WTC11 (cell line): Measurements from ENCODE around the gene SSC5D. TPM values are rescaled to one million over a fixed set of nuclear protein-coding genes. Genes with fewer than 3 reads are reported as not detected.

ENCODE experiments used
- ATAC-seq: fragments of 200-7000 bp; cut with Tn5 transposase; 2 replicates; pipeline ENCODE4 v1.10.0; 2021; ENCODE audit warnings: mild to moderate bottlenecking, moderate library complexity
- CTCF ChIA-PET: fragments of 300-600 bp; sonication (Branson Sonifier 250); formaldehyde crosslinking; loops from one replicate; lab custom pipeline; 2021; ENCODE audit warnings: antibody characterized with exemption; lab: Charles Lee
- POLR2A ChIA-PET: fragments of 350-600 bp; sonication (Branson Sonifier 250); formaldehyde crosslinking; loops from one replicate; lab custom pipeline; 2021; ENCODE audit warnings: antibody characterized with exemption; lab: Charles Lee
- DNase-seq: peaks from one replicate; pipeline ENCODE4 v3.0.0; 2021; ENCODE audit warnings: low spot score
- H3K27ac Mint-ChIP-seq: 2 replicates; pipeline ENCODE4 v1.8.0; 2021; ENCODE audit warnings: mixed read lengths
- H3K27me3 Mint-ChIP-seq: 2 replicates; pipeline ENCODE4 v1.8.0; 2021; ENCODE audit warnings: low read depth, mild to moderate bottlenecking, moderate library complexity, mixed read lengths
- H3K36me3 Mint-ChIP-seq: 2 replicates; pipeline ENCODE4 v1.8.0; 2021; ENCODE audit warnings: mixed read lengths
- H3K4me1 Mint-ChIP-seq: 2 replicates; pipeline ENCODE4 v1.8.0; 2022; ENCODE audit warnings: mixed read lengths
- H3K4me3 Mint-ChIP-seq: 2 replicates; pipeline ENCODE4 v1.8.0; 2021; ENCODE audit warnings: mild to moderate bottlenecking, moderate library complexity, mixed read lengths
- H3K9me3 Mint-ChIP-seq: 2 replicates; pipeline ENCODE4 v1.8.0; 2021; ENCODE audit warnings: mixed read lengths
- ELF4 ChIP-seq: sonication (generic); formaldehyde crosslinking; IDR thresholded peaks from 2 replicates; pipeline ENCODE4 v1.8.1; 2022; ENCODE audit warnings: low read depth, mild to moderate bottlenecking, moderate library complexity, missing genetic modification reagents
- EMX1 ChIP-seq: fragments of 250-450 bp; sonication (Bioruptor Pico); IDR thresholded peaks from 2 replicates; pipeline ENCODE4 v1.8.0; 2021; ENCODE audit warnings: mild to moderate bottlenecking
- FOXP1 ChIP-seq: sonication (generic); formaldehyde crosslinking; IDR thresholded peaks from 2 replicates; pipeline ENCODE4 v1.8.0; 2022; ENCODE audit warnings: missing genetic modification reagents, mild to moderate bottlenecking, moderate library complexity, borderline replicate concordance
- GABPB1 ChIP-seq: sonication (generic); formaldehyde crosslinking; IDR thresholded peaks from 2 replicates; pipeline ENCODE4 v1.8.1; 2023; ENCODE audit warnings: mild to moderate bottlenecking, missing genetic modification reagents
- KAT7 ChIP-seq: sonication (generic); formaldehyde crosslinking; IDR thresholded peaks from 2 replicates; pipeline ENCODE4 v1.8.1; 2023; ENCODE audit warnings: missing genetic modification reagents, mild to moderate bottlenecking, borderline replicate concordance
- MXD4 ChIP-seq: fragments of 250-450 bp; sonication (Bioruptor Pico); IDR thresholded peaks from 2 replicates; pipeline ENCODE4 v1.8.0; 2021; ENCODE audit warnings: mild to moderate bottlenecking, moderate library complexity, borderline replicate concordance
- MYBL2 ChIP-seq: sonication (generic); formaldehyde crosslinking; IDR thresholded peaks from 2 replicates; pipeline ENCODE4 v1.8.1; 2023; ENCODE audit warnings: mild to moderate bottlenecking, moderate library complexity, missing genetic modification reagents
- NR2C2 ChIP-seq: sonication (generic); formaldehyde crosslinking; IDR thresholded peaks from 2 replicates; pipeline ENCODE4 v1.8.0; 2022; ENCODE audit warnings: mild to moderate bottlenecking, missing genetic modification reagents
- NR3C1 ChIP-seq: sonication (generic); formaldehyde crosslinking; conservative IDR thresholded peaks from 2 replicates; pipeline ENCODE4 v1.8.1; 2023; ENCODE audit warnings: low read depth, mild to moderate bottlenecking, missing genetic modification reagents
- OVOL2 ChIP-seq: fragments of 250-450 bp; sonication (Bioruptor Pico); IDR thresholded peaks from 2 replicates; pipeline ENCODE4 v1.9.0; 2021; ENCODE audit warnings: mild to moderate bottlenecking, borderline replicate concordance
- TEAD1 ChIP-seq: sonication (generic); formaldehyde crosslinking; IDR thresholded peaks from 2 replicates; pipeline ENCODE4 v1.8.0; 2022; ENCODE audit warnings: mild to moderate bottlenecking, missing genetic modification reagents
- ZNF263 ChIP-seq: sonication (generic); formaldehyde crosslinking; IDR thresholded peaks from 2 replicates; pipeline ENCODE4 v1.8.1; 2022; ENCODE audit warnings: low read depth, mild to moderate bottlenecking, moderate library complexity, missing genetic modification reagents
- ZNF317 ChIP-seq: sonication (generic); formaldehyde crosslinking; IDR thresholded peaks from 2 replicates; pipeline ENCODE4 v1.8.1; 2023; ENCODE audit warnings: low read depth, mild to moderate bottlenecking, moderate library complexity, missing genetic modification reagents, borderline replicate concordance
- total RNA-seq: library from RNA; stranded (reverse); gene quantifications from 3 replicates; pipeline ENCODE4 v1.2.3, GENCODE V29; 2021
- TF ChIP-seq, protein P1 (sequence below): sonication (generic); formaldehyde crosslinking; IDR thresholded peaks from 2 replicates; pipeline ENCODE4 v1.8.1; 2023; ENCODE audit warnings: mild to moderate bottlenecking, missing genetic modification reagents
- TF ChIP-seq, protein P2 (sequence below): fragments of 250-450 bp; sonication (Bioruptor Pico); conservative IDR thresholded peaks from 2 replicates; pipeline ENCODE4 v1.9.0; 2021; ENCODE audit warnings: mild to moderate bottlenecking
- TF ChIP-seq, protein P3 (sequence below): sonication (generic); formaldehyde crosslinking; IDR thresholded peaks from 2 replicates; pipeline ENCODE4 v1.8.0; 2023; ENCODE audit warnings: mild to moderate bottlenecking, missing genetic modification reagents
- TF ChIP-seq, protein P4 (sequence below): sonication (generic); formaldehyde crosslinking; IDR thresholded peaks from 2 replicates; pipeline ENCODE4 v1.8.1; 2022; ENCODE audit warnings: low read depth, missing genetic modification reagents, borderline replicate concordance
- TF ChIP-seq, protein P5 (sequence below): sonication (generic); formaldehyde crosslinking; IDR thresholded peaks from 2 replicates; pipeline ENCODE4 v1.8.1; 2023; ENCODE audit warnings: mild to moderate bottlenecking, moderate library complexity, missing genetic modification reagents
- TF ChIP-seq, protein P6 (sequence below): sonication (generic); formaldehyde crosslinking; IDR thresholded peaks from 2 replicates; pipeline ENCODE4 v1.8.0; 2022; ENCODE audit warnings: mild to moderate bottlenecking, missing genetic modification reagents
- TF ChIP-seq, protein P7 (sequence below): sonication (generic); formaldehyde crosslinking; IDR thresholded peaks from 2 replicates; pipeline ENCODE4 v1.8.0; 2022; ENCODE audit warnings: missing genetic modification reagents

SSC5D gene
- total RNA-seq, 1 experiment from 2014 or later: 2.9 TPM

DNA sequence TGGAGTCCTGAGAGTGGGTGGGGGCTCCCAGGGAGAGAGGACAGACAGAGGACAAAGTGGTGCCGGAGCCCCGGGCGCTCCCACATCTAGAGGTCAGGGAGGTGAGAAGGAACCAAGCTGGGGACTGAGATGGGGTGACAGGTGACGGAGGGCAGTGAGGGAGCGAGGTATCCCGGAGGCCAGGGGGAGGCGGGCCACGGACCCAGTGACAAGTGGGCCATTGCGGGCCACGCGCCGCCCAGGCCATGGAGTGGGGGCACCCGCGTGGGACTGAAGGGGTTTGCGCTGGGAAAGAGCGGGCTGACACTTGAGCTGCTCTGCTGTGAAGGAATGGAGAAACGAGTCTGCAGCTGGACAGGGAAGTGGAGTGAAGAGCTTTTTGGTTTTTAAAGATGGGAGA is 9.2 kb upstream of the SSC5D start (continued):
- TF ChIP-seq, protein P1, sequence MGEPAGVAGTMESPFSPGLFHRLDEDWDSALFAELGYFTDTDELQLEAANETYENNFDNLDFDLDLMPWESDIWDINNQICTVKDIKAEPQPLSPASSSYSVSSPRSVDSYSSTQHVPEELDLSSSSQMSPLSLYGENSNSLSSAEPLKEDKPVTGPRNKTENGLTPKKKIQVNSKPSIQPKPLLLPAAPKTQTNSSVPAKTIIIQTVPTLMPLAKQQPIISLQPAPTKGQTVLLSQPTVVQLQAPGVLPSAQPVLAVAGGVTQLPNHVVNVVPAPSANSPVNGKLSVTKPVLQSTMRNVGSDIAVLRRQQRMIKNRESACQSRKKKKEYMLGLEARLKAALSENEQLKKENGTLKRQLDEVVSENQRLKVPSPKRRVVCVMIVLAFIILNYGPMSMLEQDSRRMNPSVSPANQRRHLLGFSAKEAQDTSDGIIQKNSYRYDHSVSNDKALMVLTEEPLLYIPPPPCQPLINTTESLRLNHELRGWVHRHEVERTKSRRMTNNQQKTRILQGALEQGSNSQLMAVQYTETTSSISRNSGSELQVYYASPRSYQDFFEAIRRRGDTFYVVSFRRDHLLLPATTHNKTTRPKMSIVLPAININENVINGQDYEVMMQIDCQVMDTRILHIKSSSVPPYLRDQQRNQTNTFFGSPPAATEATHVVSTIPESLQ (CRISPR knock-in tag): no peak
- no peak for TF ChIP-seq TEAD1 (CRISPR knock-in tag)
- TF ChIP-seq MYBL2 (CRISPR knock-in tag): no peak

DNA sequence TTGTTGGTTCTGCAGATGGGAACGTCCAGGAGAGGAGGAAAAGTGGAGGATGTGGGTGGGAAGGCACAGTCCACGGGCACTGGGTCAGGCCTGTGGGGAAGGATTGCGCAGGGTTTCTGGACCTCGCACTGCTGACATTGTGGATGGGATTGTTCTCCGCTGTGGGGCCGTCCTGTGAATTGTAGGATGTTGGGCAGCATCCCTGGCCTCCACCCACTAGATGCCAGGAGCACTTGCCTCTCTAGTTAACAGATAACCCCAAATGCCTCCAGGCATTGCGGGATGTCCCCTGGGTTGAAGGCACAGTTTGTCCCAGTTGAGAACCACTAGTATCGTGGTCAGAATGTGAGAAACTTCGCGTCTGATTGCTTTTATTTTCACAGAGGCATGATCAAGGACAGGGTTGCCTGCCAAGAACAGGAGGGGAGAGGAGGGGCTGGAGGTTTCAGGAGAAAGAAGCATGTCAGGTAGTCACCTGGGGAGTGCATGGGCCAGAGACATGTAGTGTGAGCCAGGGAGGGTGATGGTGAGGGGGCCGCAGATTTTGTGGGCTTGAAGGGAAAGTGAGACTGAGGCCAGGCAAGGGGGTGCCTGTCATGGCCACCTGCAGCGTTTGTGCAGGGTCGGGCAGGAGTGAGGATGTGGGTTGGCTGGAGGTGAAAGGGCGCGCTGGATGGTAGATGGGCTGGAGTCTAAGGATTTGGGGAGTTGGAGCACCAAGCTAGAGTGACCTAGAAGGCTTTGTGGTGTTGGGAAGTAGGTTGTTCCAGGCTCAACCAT is 8.6 kb upstream of the SSC5D start:
- Mint-ChIP-seq H3K9me3 (no peaks in the 10 kb centered on the region), H3K36me3 (no peaks in the 10 kb centered on the region), H3K27me3 (peaks cover 9% of the 10 kb centered on the region), H3K4me1 (peaks cover 18% of the 10 kb centered on the region), H3K27ac (peak overlapping the region; percentile 17), H3K4me3 (no peak overlapping the region)
- ChIA-PET POLR2A (no interaction called here), CTCF (interaction anchor here (1.0 to 4.5 kb wide), 3 partner anchors 12 to 25 kb away, joined by 3 to 68 read pairs (median 6); no protein-coding TSS in a partner anchor)
- DNase-seq (no peak), ATAC-seq (no peak)
- no peak for TF ChIP-seq NR3C1 (CRISPR knock-in tag)
- TF ChIP-seq OVOL2 (CRISPR knock-in tag): no peak
- no peak for TF ChIP-seq FOXP1
- TF ChIP-seq, protein P2, sequence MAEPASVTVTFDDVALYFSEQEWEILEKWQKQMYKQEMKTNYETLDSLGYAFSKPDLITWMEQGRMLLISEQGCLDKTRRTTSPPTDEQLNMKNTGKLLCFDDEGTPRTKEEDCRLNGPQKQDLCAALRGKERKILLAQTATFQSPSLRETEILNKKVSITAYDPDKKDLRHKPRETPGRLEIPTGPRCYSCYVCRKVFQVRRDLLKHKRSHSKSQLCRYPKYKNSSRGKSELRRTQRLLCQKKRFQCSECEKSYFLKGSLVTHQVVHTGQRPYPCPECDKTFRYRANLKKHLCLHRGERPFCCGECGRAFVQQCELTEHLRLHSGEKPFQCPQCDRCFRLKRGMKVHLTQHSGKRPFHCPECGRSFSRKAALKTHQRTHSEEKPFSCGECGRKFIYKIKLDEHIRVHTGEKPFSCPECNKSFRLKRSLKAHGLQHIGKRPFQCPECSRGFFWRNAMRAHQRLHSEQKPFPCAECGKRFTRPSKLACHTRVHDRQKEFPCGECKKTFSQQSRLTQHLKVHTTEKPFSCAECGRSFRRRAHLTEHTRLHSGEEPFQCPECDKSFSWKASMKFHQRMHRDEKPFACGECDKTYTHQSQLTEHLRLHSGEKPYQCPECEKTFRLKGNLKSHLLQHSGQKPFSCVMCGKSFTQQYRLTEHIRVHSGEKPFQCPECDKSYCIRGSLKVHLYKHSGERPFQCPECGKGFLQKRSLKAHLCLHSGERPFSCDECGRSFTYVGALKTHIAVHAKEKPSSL (CRISPR knock-in tag): no peak
- no peak for TF ChIP-seq ELF4
- TF ChIP-seq MXD4: no peak
- no peak for TF ChIP-seq NR2C2 (CRISPR knock-in tag)
- TF ChIP-seq, protein P3, sequence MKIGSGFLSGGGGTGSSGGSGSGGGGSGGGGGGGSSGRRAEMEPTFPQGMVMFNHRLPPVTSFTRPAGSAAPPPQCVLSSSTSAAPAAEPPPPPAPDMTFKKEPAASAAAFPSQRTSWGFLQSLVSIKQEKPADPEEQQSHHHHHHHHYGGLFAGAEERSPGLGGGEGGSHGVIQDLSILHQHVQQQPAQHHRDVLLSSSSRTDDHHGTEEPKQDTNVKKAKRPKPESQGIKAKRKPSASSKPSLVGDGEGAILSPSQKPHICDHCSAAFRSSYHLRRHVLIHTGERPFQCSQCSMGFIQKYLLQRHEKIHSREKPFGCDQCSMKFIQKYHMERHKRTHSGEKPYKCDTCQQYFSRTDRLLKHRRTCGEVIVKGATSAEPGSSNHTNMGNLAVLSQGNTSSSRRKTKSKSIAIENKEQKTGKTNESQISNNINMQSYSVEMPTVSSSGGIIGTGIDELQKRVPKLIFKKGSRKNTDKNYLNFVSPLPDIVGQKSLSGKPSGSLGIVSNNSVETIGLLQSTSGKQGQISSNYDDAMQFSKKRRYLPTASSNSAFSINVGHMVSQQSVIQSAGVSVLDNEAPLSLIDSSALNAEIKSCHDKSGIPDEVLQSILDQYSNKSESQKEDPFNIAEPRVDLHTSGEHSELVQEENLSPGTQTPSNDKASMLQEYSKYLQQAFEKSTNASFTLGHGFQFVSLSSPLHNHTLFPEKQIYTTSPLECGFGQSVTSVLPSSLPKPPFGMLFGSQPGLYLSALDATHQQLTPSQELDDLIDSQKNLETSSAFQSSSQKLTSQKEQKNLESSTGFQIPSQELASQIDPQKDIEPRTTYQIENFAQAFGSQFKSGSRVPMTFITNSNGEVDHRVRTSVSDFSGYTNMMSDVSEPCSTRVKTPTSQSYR (CRISPR knock-in tag): no peak
- TF ChIP-seq GABPB1 (CRISPR knock-in tag): no peak
- TF ChIP-seq, protein P4, sequence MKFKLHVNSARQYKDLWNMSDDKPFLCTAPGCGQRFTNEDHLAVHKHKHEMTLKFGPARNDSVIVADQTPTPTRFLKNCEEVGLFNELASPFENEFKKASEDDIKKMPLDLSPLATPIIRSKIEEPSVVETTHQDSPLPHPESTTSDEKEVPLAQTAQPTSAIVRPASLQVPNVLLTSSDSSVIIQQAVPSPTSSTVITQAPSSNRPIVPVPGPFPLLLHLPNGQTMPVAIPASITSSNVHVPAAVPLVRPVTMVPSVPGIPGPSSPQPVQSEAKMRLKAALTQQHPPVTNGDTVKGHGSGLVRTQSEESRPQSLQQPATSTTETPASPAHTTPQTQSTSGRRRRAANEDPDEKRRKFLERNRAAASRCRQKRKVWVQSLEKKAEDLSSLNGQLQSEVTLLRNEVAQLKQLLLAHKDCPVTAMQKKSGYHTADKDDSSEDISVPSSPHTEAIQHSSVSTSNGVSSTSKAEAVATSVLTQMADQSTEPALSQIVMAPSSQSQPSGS: no peak
- TF ChIP-seq, protein P5, sequence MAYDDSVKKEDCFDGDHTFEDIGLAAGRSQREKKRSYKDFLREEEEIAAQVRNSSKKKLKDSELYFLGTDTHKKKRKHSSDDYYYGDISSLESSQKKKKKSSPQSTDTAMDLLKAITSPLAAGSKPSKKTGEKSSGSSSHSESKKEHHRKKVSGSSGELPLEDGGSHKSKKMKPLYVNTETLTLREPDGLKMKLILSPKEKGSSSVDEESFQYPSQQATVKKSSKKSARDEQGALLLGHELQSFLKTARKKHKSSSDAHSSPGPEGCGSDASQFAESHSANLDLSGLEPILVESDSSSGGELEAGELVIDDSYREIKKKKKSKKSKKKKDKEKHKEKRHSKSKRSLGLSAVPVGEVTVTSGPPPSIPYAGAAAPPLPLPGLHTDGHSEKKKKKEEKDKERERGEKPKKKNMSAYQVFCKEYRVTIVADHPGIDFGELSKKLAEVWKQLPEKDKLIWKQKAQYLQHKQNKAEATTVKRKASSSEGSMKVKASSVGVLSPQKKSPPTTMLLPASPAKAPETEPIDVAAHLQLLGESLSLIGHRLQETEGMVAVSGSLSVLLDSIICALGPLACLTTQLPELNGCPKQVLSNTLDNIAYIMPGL: no peak
- no peak for TF ChIP-seq EMX1 (CRISPR knock-in tag)
- TF ChIP-seq, protein P6, sequence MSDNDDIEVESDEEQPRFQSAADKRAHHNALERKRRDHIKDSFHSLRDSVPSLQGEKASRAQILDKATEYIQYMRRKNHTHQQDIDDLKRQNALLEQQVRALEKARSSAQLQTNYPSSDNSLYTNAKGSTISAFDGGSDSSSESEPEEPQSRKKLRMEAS (CRISPR knock-in tag): no peak
- TF ChIP-seq, protein P7, sequence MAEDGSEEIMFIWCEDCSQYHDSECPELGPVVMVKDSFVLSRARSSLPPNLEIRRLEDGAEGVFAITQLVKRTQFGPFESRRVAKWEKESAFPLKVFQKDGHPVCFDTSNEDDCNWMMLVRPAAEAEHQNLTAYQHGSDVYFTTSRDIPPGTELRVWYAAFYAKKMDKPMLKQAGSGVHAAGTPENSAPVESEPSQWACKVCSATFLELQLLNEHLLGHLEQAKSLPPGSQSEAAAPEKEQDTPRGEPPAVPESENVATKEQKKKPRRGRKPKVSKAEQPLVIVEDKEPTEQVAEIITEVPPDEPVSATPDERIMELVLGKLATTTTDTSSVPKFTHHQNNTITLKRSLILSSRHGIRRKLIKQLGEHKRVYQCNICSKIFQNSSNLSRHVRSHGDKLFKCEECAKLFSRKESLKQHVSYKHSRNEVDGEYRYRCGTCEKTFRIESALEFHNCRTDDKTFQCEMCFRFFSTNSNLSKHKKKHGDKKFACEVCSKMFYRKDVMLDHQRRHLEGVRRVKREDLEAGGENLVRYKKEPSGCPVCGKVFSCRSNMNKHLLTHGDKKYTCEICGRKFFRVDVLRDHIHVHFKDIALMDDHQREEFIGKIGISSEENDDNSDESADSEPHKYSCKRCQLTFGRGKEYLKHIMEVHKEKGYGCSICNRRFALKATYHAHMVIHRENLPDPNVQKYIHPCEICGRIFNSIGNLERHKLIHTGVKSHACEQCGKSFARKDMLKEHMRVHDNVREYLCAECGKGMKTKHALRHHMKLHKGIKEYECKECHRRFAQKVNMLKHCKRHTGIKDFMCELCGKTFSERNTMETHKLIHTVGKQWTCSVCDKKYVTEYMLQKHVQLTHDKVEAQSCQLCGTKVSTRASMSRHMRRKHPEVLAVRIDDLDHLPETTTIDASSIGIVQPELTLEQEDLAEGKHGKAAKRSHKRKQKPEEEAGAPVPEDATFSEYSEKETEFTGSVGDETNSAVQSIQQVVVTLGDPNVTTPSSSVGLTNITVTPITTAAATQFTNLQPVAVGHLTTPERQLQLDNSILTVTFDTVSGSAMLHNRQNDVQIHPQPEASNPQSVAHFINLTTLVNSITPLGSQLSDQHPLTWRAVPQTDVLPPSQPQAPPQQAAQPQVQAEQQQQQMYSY (CRISPR knock-in tag): no peak
- no peak for TF ChIP-seq ZNF317 (CRISPR knock-in tag)
- no peak for TF ChIP-seq ZNF263 (CRISPR knock-in tag)
- no peak for TF ChIP-seq KAT7 (CRISPR knock-in tag)
